Endodermal cell (in vitro differentiated cells): ENCODE data around the gene MDFIC. TPM values are rescaled to one million over a fixed set of nuclear protein-coding genes. Genes with fewer than 3 reads are reported as not detected.

Source experiments
- DNase-seq: peaks from one replicate; pipeline ENCODE4 v3.0.0-alpha.2; 2017
- H3K27ac ChIP-seq: 2 replicates; pipeline ENCODE4 v1.5.1; 2013; ENCODE audit warnings: mild to moderate bottlenecking, low read depth, low read length, moderate library complexity
- H3K27me3 ChIP-seq: 2 replicates; pipeline ENCODE4 v1.6.1; 2013; ENCODE audit warnings: mild to moderate bottlenecking, low read length, moderate library complexity; ENCODE audit not compliant: insufficient read depth, control insufficient read depth, poor library complexity, severe bottlenecking
- H3K36me3 ChIP-seq: 2 replicates; pipeline ENCODE4 v1.7.0; 2013; ENCODE audit warnings: mild to moderate bottlenecking, low read length, moderate library complexity; ENCODE audit not compliant: control insufficient read depth, insufficient read depth
- H3K4me1 ChIP-seq: one replicate; pipeline ENCODE4 v1.7.0; 2013; ENCODE audit warnings: low read length; ENCODE audit not compliant: control insufficient read depth, insufficient read depth
- H3K4me3 ChIP-seq: 2 replicates; pipeline ENCODE4 v1.5.1; 2013; ENCODE audit warnings: mild to moderate bottlenecking, low read length, moderate library complexity
- H3K9ac ChIP-seq: 2 replicates; pipeline ENCODE4 v1.6.1; 2013; ENCODE audit warnings: mild to moderate bottlenecking, low read length, moderate library complexity; ENCODE audit not compliant: poor library complexity, severe bottlenecking; ENCODE audit errors: extremely low read depth
- H3K9me3 ChIP-seq: 2 replicates; pipeline ENCODE4 v1.6.1; 2013; ENCODE audit warnings: mild to moderate bottlenecking, low read length, moderate library complexity; ENCODE audit not compliant: control insufficient read depth
- H3K27ac Mint-ChIP-seq: 2 replicates; pipeline ENCODE4 v1.8.0; 2020; ENCODE audit warnings: mixed read lengths
- H3K27me3 Mint-ChIP-seq: 2 replicates; pipeline ENCODE4 v1.8.0; 2021; ENCODE audit warnings: mild to moderate bottlenecking, mixed read lengths; ENCODE audit not compliant: insufficient read depth
- H3K36me3 Mint-ChIP-seq: 2 replicates; pipeline ENCODE4 v1.8.0; 2020; ENCODE audit warnings: low read depth, mixed read lengths
- H3K4me1 Mint-ChIP-seq: 2 replicates; pipeline ENCODE4 v1.8.0; 2020; ENCODE audit warnings: mixed read lengths
- H3K4me3 Mint-ChIP-seq: 2 replicates; pipeline ENCODE4 v1.8.0; 2020; ENCODE audit warnings: mild to moderate bottlenecking, moderate library complexity, mixed read lengths
- H3K9me3 Mint-ChIP-seq: 2 replicates; pipeline ENCODE4 v1.8.0; 2020; ENCODE audit warnings: mild to moderate bottlenecking, mixed read lengths
- WGBS, 2 experiments: methylation state at CpG; one replicate each; pipeline versions ENCODE4 v1.1.5 to v1.1.7; 2013; ENCODE audit warnings: missing lambda C conversion rate in 2 of 2, mixed read lengths in 1 of 2; ENCODE audit not compliant: insufficient coverage in 1 of 2, insufficient read length in 1 of 2; 5-methylcytosine and 5-hydroxymethylcytosine counted together
- total RNA-seq, 2 donors: library from RNA; stranded (reverse); fragmentation: NEBNext Ultra II Directional in 1 of 2; extraction: Animal tissue kit (Norgen Biotek cat#: 25700) in 1 of 2; gene quantifications; 2 replicates in 1 of 2; 3 replicates in 1 of 2; pipeline ENCODE4 v1.2.1, GENCODE V29; 2021
- TF ChIP-seq, protein P1 (sequence below): fragments of 200-600 bp; sonication (generic); conservative IDR thresholded peaks from 2 replicates; pipeline ENCODE4 v1.5.0; 2021; ENCODE audit warnings: antibody characterized with exemption, mild to moderate bottlenecking

The MDFIC gene
- total RNA-seq, 2 donors from 2014 or later = 7.4 to 15.1 TPM

DNA sequence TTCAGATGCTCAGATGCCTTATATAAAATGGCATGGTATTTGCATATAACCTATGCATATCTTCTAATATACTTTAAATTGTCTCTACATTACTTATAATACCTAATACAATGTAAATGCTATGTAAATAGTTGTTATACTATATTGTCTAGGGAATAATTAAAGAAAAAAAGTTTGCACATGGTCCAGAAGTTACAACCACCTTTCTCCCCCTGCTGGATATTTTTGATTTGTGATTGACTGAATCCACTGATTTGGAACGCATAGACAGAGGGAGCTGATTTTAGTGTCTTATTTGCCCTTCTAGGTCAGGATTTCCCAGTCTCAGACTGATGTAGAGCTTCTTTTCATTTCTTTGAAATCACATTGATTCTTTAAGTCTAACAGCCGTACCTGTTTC, 31.8 kb downstream of the MDFIC start:
- Histone ChIP-seq H3K9me3 (no peaks in the 10 kb centered on the region), H3K27ac (no peak overlapping the region), H3K4me1 (no peaks in the 10 kb centered on the region), H3K9ac (no peak overlapping the region), H3K36me3 (no peaks in the 10 kb centered on the region), H3K27me3 (no peaks in the 10 kb centered on the region), H3K4me3 (no peak overlapping the region)
- no peaks in the 10 kb centered on the region for H3K9me3 Mint-ChIP-seq
- H3K4me3 Mint-ChIP-seq = no peak overlapping the region
- H3K4me1 Mint-ChIP-seq = peaks cover 7% of the 10 kb centered on the region
- H3K27me3 Mint-ChIP-seq = no peaks in the 10 kb centered on the region
- H3K27ac Mint-ChIP-seq = no peak overlapping the region
- WGBS, 2 experiments = 88 to 90% methylated on average over 2 of the region's 2 CpGs
- no peaks in the 10 kb centered on the region for H3K36me3 Mint-ChIP-seq
- TF ChIP-seq, protein P1, sequence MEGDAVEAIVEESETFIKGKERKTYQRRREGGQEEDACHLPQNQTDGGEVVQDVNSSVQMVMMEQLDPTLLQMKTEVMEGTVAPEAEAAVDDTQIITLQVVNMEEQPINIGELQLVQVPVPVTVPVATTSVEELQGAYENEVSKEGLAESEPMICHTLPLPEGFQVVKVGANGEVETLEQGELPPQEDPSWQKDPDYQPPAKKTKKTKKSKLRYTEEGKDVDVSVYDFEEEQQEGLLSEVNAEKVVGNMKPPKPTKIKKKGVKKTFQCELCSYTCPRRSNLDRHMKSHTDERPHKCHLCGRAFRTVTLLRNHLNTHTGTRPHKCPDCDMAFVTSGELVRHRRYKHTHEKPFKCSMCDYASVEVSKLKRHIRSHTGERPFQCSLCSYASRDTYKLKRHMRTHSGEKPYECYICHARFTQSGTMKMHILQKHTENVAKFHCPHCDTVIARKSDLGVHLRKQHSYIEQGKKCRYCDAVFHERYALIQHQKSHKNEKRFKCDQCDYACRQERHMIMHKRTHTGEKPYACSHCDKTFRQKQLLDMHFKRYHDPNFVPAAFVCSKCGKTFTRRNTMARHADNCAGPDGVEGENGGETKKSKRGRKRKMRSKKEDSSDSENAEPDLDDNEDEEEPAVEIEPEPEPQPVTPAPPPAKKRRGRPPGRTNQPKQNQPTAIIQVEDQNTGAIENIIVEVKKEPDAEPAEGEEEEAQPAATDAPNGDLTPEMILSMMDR = no peak
- no peak for DNase-seq

DNA sequence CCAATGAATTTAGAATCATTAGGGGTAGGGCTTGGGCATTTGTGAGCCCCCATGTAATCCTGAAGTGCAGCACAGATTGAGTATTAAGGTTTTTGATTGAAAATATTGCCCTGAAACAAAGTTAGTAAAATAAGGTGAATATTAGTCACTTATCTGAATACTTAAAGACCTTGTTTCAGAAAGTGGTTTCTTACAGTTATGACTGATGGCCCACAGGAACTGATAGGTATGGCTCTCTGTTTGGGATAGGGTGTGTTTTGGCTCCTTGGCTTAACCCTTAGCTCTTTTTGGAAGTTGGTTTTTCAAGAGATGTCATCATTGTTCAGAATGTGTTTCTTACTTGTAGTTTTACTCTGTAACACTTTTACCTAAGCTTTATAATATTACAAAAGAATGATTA, 34.8 kb downstream of the MDFIC start:
- Histone ChIP-seq H3K9me3 (no peaks in the 10 kb centered on the region), H3K9ac (no peak overlapping the region), H3K36me3 (no peaks in the 10 kb centered on the region), H3K27me3 (no peaks in the 10 kb centered on the region), H3K4me3 (no peak overlapping the region), H3K4me1 (peaks cover 5% of the 10 kb centered on the region), H3K27ac (no peak overlapping the region)
- Mint-ChIP-seq H3K27me3 (no peaks in the 10 kb centered on the region), H3K27ac (no peak overlapping the region), H3K4me3 (no peak overlapping the region), H3K4me1 (peaks cover 17% of the 10 kb centered on the region), H3K36me3 (no peaks in the 10 kb centered on the region), H3K9me3 (no peaks in the 10 kb centered on the region)
- TF ChIP-seq, protein P1 = no peak
- no peak for DNase-seq

DNA sequence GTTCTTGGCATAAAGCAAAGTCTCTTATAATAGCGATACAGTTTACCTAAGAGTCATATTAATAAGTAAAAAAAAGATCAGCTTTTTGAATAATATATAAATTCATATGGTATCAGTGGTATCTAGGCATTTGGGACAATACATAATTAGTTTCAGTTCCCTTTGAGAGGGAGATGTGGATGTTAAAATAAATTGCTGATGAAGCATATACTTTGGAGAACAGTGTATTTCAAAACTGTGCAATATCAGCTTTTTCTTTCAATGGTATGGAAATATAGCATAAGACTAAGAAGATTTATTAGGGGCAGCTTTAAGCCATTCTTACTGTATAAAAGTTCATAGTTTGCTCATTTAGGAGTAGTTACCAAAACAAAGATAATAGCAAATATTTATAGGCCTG, 35.5 kb downstream of the MDFIC start:
- DNase-seq = no peak
- peaks cover 18% of the 10 kb centered on the region for H3K4me1 Mint-ChIP-seq
- Histone ChIP-seq H3K36me3 (no peaks in the 10 kb centered on the region), H3K27ac (no peak overlapping the region), H3K9ac (no peak overlapping the region), H3K4me3 (no peak overlapping the region), H3K4me1 (peaks cover 5% of the 10 kb centered on the region), H3K9me3 (no peaks in the 10 kb centered on the region), H3K27me3 (no peaks in the 10 kb centered on the region)
- H3K4me3 Mint-ChIP-seq = no peak overlapping the region
- no peaks in the 10 kb centered on the region for H3K27me3 Mint-ChIP-seq
- no peak overlapping the region for H3K27ac Mint-ChIP-seq
- H3K9me3 Mint-ChIP-seq = no peaks in the 10 kb centered on the region
- H3K36me3 Mint-ChIP-seq = no peaks in the 10 kb centered on the region
- no CpG with 5 or more reads among the region's 1 CpG for WGBS, 2 experiments
- TF ChIP-seq, protein P1 = no peak
